Progenitor cell of endocrine pancreas (in vitro differentiated cells): Measurements from ENCODE around the gene MSH3. TPM values are rescaled to one million over a fixed set of nuclear protein-coding genes. Genes with fewer than 3 reads are reported as not detected.
"Not testable (repeated sequence)": the region's sequence is repeated elsewhere in the genome, so short reads cannot be mapped to it uniquely, and the experiment has no call there.

Experiments
- DNase-seq: peaks from one replicate; pipeline ENCODE4 v3.0.0; 2021; ENCODE audit warnings: low spot score; ENCODE audit not compliant: unreplicated experiment
- H3K27ac Mint-ChIP-seq: 2 replicates; pipeline ENCODE4 v1.8.0; 2021; ENCODE audit warnings: mild to moderate bottlenecking, moderate library complexity, mixed read lengths
- H3K27me3 Mint-ChIP-seq: 2 replicates; pipeline ENCODE4 v1.8.0; 2021; ENCODE audit warnings: mixed read lengths
- H3K36me3 Mint-ChIP-seq: 2 replicates; pipeline ENCODE4 v1.8.0; 2022; ENCODE audit warnings: mixed read lengths; ENCODE audit not compliant: insufficient read depth
- H3K4me1 Mint-ChIP-seq: 2 replicates; pipeline ENCODE4 v1.8.0; 2021; ENCODE audit warnings: low read depth, mixed read lengths
- H3K4me3 Mint-ChIP-seq: 2 replicates; pipeline ENCODE4 v1.8.0; 2021; ENCODE audit warnings: low read depth, mild to moderate bottlenecking, moderate library complexity, mixed read lengths
- H3K9me3 Mint-ChIP-seq: 2 replicates; pipeline ENCODE4 v1.8.0; 2021; ENCODE audit warnings: low read depth, mixed read lengths
- total RNA-seq: library from RNA; stranded (reverse); gene quantifications from 2 replicates; pipeline ENCODE4 v1.2.1, GENCODE V29; 2021
- TF ChIP-seq, protein P1 (sequence below): fragments of 200-600 bp; sonication (generic); IDR thresholded peaks from one replicate; pipeline ENCODE4 v1.5.0; 2021; ENCODE audit warnings: antibody characterized with exemption, mild to moderate bottlenecking; ENCODE audit not compliant: unreplicated experiment

Gene MSH3
- total RNA-seq, 1 donor from 2014 or later: 16.9 TPM

DNA sequence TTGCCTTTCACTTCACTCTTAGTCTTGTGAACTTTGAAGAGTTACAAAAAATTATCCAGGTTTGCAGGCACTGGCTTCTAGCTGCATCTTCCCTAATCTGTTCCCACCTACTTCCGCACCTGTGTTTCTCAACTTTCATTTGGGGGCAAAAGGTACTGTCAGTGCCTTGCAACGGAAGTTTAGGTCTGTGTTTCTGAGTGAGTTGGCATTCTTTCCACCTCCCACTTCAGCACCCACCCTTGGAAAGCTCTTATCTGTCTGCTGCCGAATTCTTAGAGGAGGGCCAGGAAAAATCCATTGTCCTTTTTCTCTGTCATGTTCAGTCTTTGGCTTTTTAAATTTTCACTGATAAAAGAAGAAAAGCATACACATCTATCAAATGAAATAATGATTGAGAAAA lies 216.0 kb downstream of the MSH3 start:
- no peaks in the 10 kb centered on the region for H3K9me3 Mint-ChIP-seq
- H3K27ac Mint-ChIP-seq: no peak overlapping the region
- DNase-seq: no peak
- TF ChIP-seq, protein P1, sequence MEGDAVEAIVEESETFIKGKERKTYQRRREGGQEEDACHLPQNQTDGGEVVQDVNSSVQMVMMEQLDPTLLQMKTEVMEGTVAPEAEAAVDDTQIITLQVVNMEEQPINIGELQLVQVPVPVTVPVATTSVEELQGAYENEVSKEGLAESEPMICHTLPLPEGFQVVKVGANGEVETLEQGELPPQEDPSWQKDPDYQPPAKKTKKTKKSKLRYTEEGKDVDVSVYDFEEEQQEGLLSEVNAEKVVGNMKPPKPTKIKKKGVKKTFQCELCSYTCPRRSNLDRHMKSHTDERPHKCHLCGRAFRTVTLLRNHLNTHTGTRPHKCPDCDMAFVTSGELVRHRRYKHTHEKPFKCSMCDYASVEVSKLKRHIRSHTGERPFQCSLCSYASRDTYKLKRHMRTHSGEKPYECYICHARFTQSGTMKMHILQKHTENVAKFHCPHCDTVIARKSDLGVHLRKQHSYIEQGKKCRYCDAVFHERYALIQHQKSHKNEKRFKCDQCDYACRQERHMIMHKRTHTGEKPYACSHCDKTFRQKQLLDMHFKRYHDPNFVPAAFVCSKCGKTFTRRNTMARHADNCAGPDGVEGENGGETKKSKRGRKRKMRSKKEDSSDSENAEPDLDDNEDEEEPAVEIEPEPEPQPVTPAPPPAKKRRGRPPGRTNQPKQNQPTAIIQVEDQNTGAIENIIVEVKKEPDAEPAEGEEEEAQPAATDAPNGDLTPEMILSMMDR: no peak
- H3K36me3 Mint-ChIP-seq: peaks cover 4% of the 10 kb centered on the region
- peaks cover 2% of the 10 kb centered on the region for H3K4me1 Mint-ChIP-seq
- no peak overlapping the region for H3K4me3 Mint-ChIP-seq
- H3K27me3 Mint-ChIP-seq: no peaks in the 10 kb centered on the region

DNA sequence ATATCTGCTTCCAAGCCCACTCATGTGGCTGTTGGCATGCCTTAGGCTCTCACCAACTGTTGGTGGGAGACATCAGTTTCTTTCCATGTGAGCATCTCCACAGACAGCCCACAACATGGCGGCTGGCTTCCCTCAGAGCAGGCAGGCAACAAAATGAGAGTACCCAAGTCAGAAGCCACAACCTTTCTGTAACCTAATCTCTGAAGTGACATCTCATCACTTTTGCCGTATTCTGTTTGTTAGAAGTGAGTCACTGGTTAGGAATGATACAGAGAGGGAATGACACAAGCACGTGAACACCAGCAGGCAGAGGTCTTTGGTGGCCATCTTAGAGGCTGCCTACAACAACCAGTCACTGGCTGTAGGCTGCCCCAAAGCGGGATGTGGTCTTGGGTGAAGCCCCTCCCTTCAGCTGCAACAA lies 217.1 kb downstream of the MSH3 start:
- H3K27ac Mint-ChIP-seq: peak overlapping the region; percentile 41
- no peaks in the 10 kb centered on the region for H3K9me3 Mint-ChIP-seq
- no peak overlapping the region for H3K4me3 Mint-ChIP-seq
- no peaks in the 10 kb centered on the region for H3K27me3 Mint-ChIP-seq
- TF ChIP-seq, protein P1: no peak
- peaks cover 2% of the 10 kb centered on the region for H3K4me1 Mint-ChIP-seq
- no peak for DNase-seq
- peaks cover 4% of the 10 kb centered on the region for H3K36me3 Mint-ChIP-seq

DNA sequence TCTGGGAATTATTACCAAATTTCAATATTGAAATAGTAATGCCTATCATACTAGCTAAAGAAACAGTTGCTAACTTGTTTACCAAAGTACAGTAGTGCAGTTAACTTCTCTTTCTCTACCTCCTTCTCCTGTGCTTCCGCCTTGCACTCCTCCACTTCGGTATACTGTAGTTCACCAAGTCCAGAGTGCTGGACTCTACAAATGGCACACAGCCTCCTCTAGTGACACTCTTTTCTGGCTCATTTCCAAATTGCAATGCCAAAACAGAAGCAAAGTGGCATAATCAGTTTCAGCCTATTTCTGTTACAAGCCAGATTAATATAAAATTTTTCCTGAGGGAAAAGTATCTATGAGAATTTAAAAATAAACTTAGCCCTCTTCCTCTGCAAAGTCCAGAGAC lies 219.7 kb downstream of the MSH3 start:
- H3K36me3 Mint-ChIP-seq: peaks cover 3% of the 10 kb centered on the region
- no peak overlapping the region for H3K4me3 Mint-ChIP-seq
- TF ChIP-seq, protein P1: no peak
- H3K27ac Mint-ChIP-seq: no peak overlapping the region
- peaks cover 2% of the 10 kb centered on the region for H3K4me1 Mint-ChIP-seq
- no peak for DNase-seq
- no peaks in the 10 kb centered on the region for H3K9me3 Mint-ChIP-seq
- no peaks in the 10 kb centered on the region for H3K27me3 Mint-ChIP-seq

DNA sequence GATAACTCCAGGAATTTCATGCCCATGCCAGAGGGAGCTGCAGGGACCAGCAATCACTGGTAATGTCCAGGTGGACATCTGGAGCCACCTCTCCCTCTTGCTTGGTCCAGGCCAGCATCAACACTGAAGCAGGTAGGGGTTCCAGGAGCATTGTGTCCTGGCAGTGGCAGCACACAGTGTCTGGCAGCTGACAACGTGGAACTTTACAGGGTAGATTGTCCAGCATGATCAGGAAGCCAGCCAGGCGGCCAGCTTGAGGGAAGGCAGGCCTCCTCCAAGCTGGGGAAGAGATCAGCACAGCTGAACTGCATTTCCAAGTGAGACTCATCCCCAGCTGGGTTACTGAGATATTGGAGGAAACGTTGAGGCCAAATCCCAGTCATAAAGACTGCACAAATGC lies 223.1 kb downstream of the MSH3 start:
- peaks cover 13% of the 10 kb centered on the region for H3K36me3 Mint-ChIP-seq
- TF ChIP-seq, protein P1: no peak
- H3K9me3 Mint-ChIP-seq: peaks cover 9% of the 10 kb centered on the region
- no peaks in the 10 kb centered on the region for H3K27me3 Mint-ChIP-seq
- H3K4me1 Mint-ChIP-seq: no peaks in the 10 kb centered on the region
- no peak overlapping the region for H3K27ac Mint-ChIP-seq
- no peak overlapping the region for H3K4me3 Mint-ChIP-seq
- DNase-seq: no peak

DNA sequence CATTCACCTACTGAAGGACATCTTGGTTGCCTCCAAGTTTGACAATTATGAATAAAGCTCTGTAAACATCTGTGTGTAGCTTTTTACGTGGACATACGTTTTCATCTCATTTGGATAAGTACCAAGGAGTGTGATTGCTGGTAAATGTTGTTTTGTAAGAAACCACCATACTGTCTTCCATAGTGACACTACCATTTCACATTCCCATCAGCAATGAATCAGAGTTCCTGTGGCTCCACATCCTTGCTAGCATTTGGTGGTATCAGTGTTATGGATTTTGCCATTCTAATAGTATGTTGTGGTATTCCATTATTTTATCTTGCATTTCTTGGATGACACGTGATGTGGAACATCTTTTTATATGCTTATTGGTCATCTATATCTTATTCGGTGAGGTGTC lies 227.3 kb downstream of the MSH3 start:
- TF ChIP-seq, protein P1: no peak
- H3K27me3 Mint-ChIP-seq: no peaks in the 10 kb centered on the region
- H3K27ac Mint-ChIP-seq: no peak overlapping the region
- peaks cover 9% of the 10 kb centered on the region for H3K9me3 Mint-ChIP-seq
- H3K4me1 Mint-ChIP-seq: peaks cover 16% of the 10 kb centered on the region
- DNase-seq: no peak
- peaks cover 14% of the 10 kb centered on the region for H3K36me3 Mint-ChIP-seq
- no peak overlapping the region for H3K4me3 Mint-ChIP-seq

DNA sequence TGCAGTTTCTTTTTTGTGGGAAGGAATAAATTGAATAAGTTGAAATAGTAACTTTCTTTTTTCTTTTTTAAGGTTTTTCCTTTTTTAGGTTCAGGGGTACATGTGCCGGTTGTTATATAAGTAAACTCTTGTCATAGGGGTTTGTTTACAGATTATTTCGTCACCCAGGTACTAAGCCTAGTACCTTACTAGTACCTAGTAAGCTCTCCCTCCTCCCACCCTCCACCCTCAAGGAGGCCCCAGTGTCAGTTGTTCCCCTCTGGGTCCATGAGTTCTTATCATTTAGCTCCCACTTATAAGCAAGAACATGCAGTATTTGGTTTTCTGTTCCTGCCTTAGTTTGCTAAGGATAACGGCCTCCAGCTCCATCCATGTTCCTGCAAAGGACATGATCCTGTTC lies 228.9 kb downstream of the MSH3 start:
- H3K27ac Mint-ChIP-seq, H3K9me3 Mint-ChIP-seq, DNase-seq, H3K4me3 Mint-ChIP-seq, H3K27me3 Mint-ChIP-seq: not testable (repeated sequence)
- Mint-ChIP-seq H3K4me1 (peaks cover 16% of the 10 kb centered on the region), H3K36me3 (peaks cover 12% of the 10 kb centered on the region)
